Stimulated activated naive B cell treated with anti-CD40 and anti-IgM and Interleukin-4, amounts not matched to agents 10 μg/mL and 1 μg/mL and 100 μg/mL, for 72 hours (primary cell): ENCODE measurements around the gene PSME3.
A peak's percentile ranks its signal among the peaks of the same experiment; 100 is the strongest.
"Not testable (repeated sequence)": the region's sequence is repeated elsewhere in the genome, so short reads cannot be mapped to it uniquely, and the experiment has no call there.

Experiments
- ATAC-seq, 2 donors: fragments of 150-1000 bp; cut with Tn5 transposase; replicated peaks; 2 replicates each; pipeline ENCODE4 v1.10.0; 2021; ENCODE audit warnings: moderate library complexity in 1 of 2
- DNase-seq: peaks from one replicate; pipeline ENCODE4 v3.0.0; 2021
- H3K27ac Mint-ChIP-seq: one replicate; pipeline ENCODE4 v1.8.0; 2022; ENCODE audit warnings: mild to moderate bottlenecking, mixed read lengths
- H3K27me3 Mint-ChIP-seq, 2 donors: one replicate each; pipeline ENCODE4 v1.8.0; 2022; ENCODE audit warnings: mixed read lengths in 2 of 2
- H3K36me3 Mint-ChIP-seq, 2 donors: one replicate each; pipeline ENCODE4 v1.8.0; 2022; ENCODE audit warnings: mixed read lengths in 2 of 2, mild to moderate bottlenecking in 1 of 2
- H3K4me1 Mint-ChIP-seq, 2 donors: one replicate each; pipeline ENCODE4 v1.8.0; 2022; ENCODE audit warnings: mixed read lengths in 2 of 2, mild to moderate bottlenecking in 1 of 2
- H3K4me3 Mint-ChIP-seq, 2 donors: one replicate each; pipeline ENCODE4 v1.8.0; 2022; ENCODE audit warnings: mild to moderate bottlenecking in 2 of 2, mixed read lengths in 2 of 2, moderate library complexity in 1 of 2
- H3K9me3 Mint-ChIP-seq, 2 donors: one replicate each; pipeline ENCODE4 v1.8.0; 2022; ENCODE audit warnings: mixed read lengths in 2 of 2, mild to moderate bottlenecking in 1 of 2

The PSME3 gene

DNA sequence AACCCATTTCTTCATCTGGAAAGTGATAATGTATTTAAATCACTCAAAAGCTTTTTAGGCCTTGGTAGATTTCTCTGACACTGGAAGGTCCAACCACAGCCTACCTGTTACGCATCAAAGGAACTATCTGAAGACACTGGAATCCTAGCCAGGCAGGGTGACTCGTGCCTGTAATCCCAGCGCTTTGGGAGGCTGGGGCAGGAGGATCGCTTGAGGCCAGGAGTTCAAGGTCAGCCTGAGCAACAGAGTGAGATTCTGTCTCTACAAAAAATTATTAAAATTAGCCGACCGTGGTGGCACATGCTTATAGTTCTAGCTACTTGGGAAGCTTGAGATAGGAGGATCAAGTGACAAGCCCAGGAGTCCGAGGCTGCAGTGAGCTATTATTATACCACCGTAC is 49.0 kb downstream of the PSME3 start:
- no peak overlapping the region for H3K27ac Mint-ChIP-seq

DNA sequence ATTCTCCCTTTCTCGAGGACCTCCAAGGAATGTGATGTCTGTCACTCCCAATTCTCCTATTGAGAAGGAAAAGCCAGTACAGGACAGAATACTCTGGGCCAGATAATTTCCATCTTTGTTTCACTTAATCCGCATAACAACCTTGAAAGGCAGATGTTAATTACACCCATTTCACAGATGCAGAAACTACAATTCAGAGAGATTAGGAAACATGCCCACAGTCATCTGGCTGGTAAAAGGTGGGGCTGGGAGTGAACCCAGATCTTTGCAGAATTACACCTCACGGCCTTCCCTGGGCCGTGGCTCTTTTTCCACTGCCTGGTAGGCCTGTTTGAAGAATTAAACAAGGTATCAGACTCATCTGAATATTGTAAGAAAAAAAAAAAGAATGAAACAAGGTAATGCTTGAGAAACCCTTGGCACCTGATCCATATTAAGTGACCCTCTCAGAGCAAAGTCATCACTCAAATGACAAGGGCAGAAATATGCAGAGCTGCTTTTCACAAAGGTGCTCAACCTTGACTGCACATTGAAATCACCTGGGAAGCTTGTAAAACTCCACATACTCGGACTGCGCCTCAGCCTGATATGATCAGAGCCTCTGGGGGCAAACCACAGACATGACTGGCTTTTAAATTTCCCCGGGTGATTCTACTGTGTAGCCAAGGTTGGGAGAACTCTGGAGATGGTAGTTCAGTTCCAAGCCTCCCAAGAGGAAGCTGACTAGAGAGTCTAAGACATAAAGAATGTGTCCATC is 50.8 kb downstream of the PSME3 start:
- ATAC-seq (no peak), DNase-seq (no peak)
- Mint-ChIP-seq H3K4me1 (peaks cover 5 to 9% of the 10 kb centered on the region in 2 donors), H3K9me3 (no peaks in the 10 kb centered on the region), H3K27ac (no peak overlapping the region), H3K27me3 (peaks cover 19 to 31% of the 10 kb centered on the region in 2 donors), H3K36me3 (no peaks in the 10 kb centered on the region), H3K4me3 (no peak overlapping the region)

More for the DNA sequence above, 49.0 kb downstream of the PSME3 start:
- H3K9me3 Mint-ChIP-seq = no peaks in the 10 kb centered on the region
- no peaks in the 10 kb centered on the region for H3K36me3 Mint-ChIP-seq
- peaks cover 34 to 46% of the 10 kb centered on the region in 2 donors for H3K27me3 Mint-ChIP-seq
- peaks cover 5 to 9% of the 10 kb centered on the region in 2 donors for H3K4me1 Mint-ChIP-seq
- ATAC-seq = no peak
- no peak overlapping the region for H3K4me3 Mint-ChIP-seq
- DNase-seq = no peak

DNA sequence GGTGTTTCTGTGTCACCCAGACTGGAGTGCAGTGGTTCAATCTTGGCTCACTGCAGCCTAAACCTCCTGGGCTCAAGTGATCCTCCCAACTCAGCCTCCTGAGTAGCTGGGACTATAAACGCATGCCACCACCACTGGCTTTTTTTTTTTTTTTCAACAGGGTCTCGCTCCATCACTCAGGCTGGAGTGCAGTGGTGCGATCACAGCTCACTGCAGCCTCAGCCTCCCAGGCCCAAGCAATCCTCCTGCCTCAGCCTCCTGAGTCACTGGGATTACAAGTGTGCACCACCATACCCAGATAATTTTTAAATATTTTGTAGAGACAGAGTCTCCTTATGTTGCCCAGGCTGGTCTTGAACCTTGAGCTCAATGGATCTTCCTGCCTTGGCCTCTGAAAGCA is 52.6 kb downstream of the PSME3 start:
- H3K27ac Mint-ChIP-seq, H3K36me3 Mint-ChIP-seq, DNase-seq, ATAC-seq, H3K9me3 Mint-ChIP-seq, H3K4me3 Mint-ChIP-seq, H3K4me1 Mint-ChIP-seq: not testable (repeated sequence)
- H3K27me3 Mint-ChIP-seq = peaks cover 12 to 16% of the 10 kb centered on the region in 2 donors

DNA sequence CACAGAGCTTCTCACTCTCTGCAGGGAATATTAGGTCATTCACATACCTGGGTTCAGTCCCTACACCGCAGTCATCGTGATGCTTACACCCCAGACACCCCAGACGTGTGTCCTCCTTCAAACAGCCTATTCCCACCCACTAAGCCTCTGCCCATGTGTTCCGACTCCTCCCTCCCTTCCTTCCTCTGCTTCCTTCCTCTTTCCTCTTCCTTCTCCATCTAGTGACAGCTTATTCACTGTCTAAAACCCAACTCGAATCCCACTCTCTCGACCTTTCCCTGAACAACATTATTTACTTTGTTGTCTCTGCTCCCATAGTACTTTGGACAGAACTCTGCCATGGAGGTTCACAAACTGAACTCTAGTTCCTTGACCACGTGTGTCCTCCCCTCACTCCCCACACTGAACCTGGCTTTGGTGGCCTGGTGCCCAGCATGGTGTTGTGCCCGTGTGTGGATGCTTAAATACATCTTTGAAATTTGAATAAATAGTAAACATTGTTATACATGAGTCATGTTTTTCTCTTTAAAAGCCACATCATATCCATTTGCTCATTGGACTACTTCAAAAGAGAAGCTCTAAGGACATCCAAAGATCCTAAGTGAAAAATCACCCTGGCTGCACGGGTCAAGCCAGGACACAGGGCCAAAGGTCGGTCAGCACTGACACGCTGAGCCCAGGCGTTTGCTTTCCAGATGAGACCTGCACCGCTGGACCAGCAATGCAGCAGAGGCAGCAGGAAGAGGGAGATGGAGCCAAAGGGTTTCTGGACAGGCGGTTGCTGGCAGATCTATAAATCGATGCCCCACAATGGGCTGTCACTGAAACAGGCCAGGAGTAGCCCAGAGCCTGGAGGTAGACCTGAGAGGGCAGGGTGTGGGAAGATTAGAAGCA is 53.3 kb downstream of the PSME3 start:
- Mint-ChIP-seq H3K36me3 (no peaks in the 10 kb centered on the region), H3K4me1 (peaks cover 5 to 9% of the 10 kb centered on the region in 2 donors), H3K4me3 (no peak overlapping the region), H3K27me3 (peaks cover 12 to 16% of the 10 kb centered on the region in 2 donors), H3K27ac (no peak overlapping the region), H3K9me3 (no peaks in the 10 kb centered on the region)
- DNase-seq (no peak), ATAC-seq (no peak)

DNA sequence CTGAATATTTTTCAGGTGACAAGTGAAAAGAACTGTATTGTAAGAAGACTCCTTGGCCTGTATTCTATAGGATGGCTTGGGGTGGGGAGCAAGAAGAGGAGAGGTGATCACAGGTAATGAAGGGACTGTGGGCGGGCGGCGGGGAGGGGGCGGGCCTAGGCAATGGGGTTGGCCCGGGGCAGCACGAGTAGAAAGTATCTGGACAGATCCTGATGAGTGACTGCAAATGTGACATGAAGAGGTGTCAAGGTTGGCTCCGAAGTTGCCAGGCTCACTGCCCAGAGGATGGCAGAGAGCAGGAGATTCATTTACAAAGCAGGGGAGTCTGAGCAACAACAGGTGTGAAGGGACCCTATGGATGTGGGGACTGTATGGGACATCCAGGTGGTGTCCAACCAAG is 56.6 kb downstream of the PSME3 start:
- Mint-ChIP-seq H3K36me3 (no peaks in the 10 kb centered on the region), H3K9me3 (no peaks in the 10 kb centered on the region), H3K4me1 (peaks cover 7 to 9% of the 10 kb centered on the region in 2 donors), H3K27ac (no peak overlapping the region), H3K4me3 (no peak overlapping the region), H3K27me3 (peaks cover 21 to 30% of the 10 kb centered on the region in 2 donors)
- ATAC-seq = no peak
- no peak for DNase-seq

GRCh38 chr17:42891539-42892152 is 58.4 kb downstream of the PSME3 start:
- Mint-ChIP-seq H3K27me3 (peaks cover 11 to 18% of the 10 kb centered on the region in 2 donors), H3K27ac (peak overlapping the region; percentile 14), H3K4me1 (peaks cover 2 to 3% of the 10 kb centered on the region in 2 donors), H3K9me3 (no peaks in the 10 kb centered on the region), H3K36me3 (no peaks in the 10 kb centered on the region), H3K4me3 (no peak overlapping the region)
- no peak for DNase-seq
- ATAC-seq = no peak

- Mint-ChIP-seq H3K9me3 (no peaks in the 10 kb centered on the region), H3K4me3 (no peak overlapping the region), H3K27me3 (peaks cover 9 to 14% of the 10 kb centered on the region in 2 donors), H3K36me3 (no peaks in the 10 kb centered on the region), H3K27ac (no peak overlapping the region), H3K4me1 (peaks cover 0 to 2% of the 10 kb centered on the region in 2 donors)
- no peak for ATAC-seq
- no peak for DNase-seq
Measured at GRCh38 chr17:42893359-42893758, 60.2 kb downstream of the PSME3 start.
